CD4-positive, alpha-beta memory T cell (primary cell): Measurements from ENCODE around the gene EFCC1. TPM values are rescaled to one million over a fixed set of nuclear protein-coding genes. Genes with fewer than 3 reads are reported as not detected.
A peak's percentile ranks its signal among the peaks of the same experiment; 100 is the strongest.

Source experiments
- CTCF ChIA-PET: fragments of 350-600 bp; sonication (Branson Sonifier 250); formaldehyde crosslinking; loops from one replicate; lab custom pipeline; 2021; ENCODE audit warnings: inconsistent platforms; ENCODE audit not compliant: partially characterized antibody; lab: Charles Lee
- POLR2A ChIA-PET: fragments of 350-600 bp; sonication (Branson Sonifier 250); formaldehyde crosslinking; loops from one replicate; lab custom pipeline; 2021; ENCODE audit not compliant: partially characterized antibody; lab: Charles Lee
- DNase-seq, 5 donors: peaks; one replicate each; pipeline versions ENCODE4 v3.0.0 to v3.0.0-alpha.2; 2020 to 2022; ENCODE audit warnings: mixed read lengths in 1 of 5
- H3K27ac ChIP-seq: one replicate; pipeline ENCODE4 v1.7.0; 2013; ENCODE audit warnings: low read depth, low read length
- H3K27me3 ChIP-seq: 2 replicates; pipeline ENCODE4 v1.7.0; 2013; ENCODE audit warnings: mild to moderate bottlenecking, low read length, moderate library complexity; ENCODE audit not compliant: insufficient read depth
- H3K36me3 ChIP-seq: 2 replicates; pipeline ENCODE4 v1.7.0; 2013; ENCODE audit warnings: mild to moderate bottlenecking, low read length, moderate library complexity; ENCODE audit not compliant: insufficient read depth
- H3K4me1 ChIP-seq: 2 replicates; pipeline ENCODE4 v1.7.0; 2013; ENCODE audit warnings: mild to moderate bottlenecking, low read length, moderate library complexity; ENCODE audit not compliant: insufficient read depth
- H3K4me3 ChIP-seq, 2 donors: one replicate each; pipeline ENCODE4 v1.7.0; 2013; ENCODE audit warnings: low read length in 2 of 2, mild to moderate bottlenecking in 1 of 2
- H3K9me3 ChIP-seq, 2 donors: one replicate each; pipeline ENCODE4 v1.7.0; 2013; ENCODE audit warnings: low read length in 2 of 2, control low read depth in 1 of 2; ENCODE audit not compliant: control insufficient read depth in 1 of 2
- H3K27ac Mint-ChIP-seq, 7 donors: one replicate each; pipeline ENCODE4 v1.8.0; 2020 to 2021; ENCODE audit warnings: mixed read lengths in 7 of 7, mild to moderate bottlenecking in 6 of 7, inconsistent platforms in 3 of 7, moderate library complexity in 3 of 7
- H3K27me3 Mint-ChIP-seq, 2 donors: one replicate each; pipeline ENCODE4 v1.8.0; 2020 to 2021; ENCODE audit warnings: mixed read lengths in 2 of 2
- H3K36me3 Mint-ChIP-seq, 2 donors: one replicate each; pipeline ENCODE4 v1.8.0; 2020 to 2021; ENCODE audit warnings: mixed read lengths in 2 of 2, inconsistent platforms in 1 of 2, mild to moderate bottlenecking in 1 of 2
- H3K4me1 Mint-ChIP-seq, 4 donors: one replicate each; pipeline ENCODE4 v1.8.0; 2020 to 2021; ENCODE audit warnings: mixed read lengths in 4 of 4, mild to moderate bottlenecking in 1 of 4
- H3K4me3 Mint-ChIP-seq, 8 donors: one replicate each; pipeline ENCODE4 v1.8.0; 2020 to 2021; ENCODE audit warnings: mixed read lengths in 8 of 8, mild to moderate bottlenecking in 7 of 8, moderate library complexity in 6 of 8, inconsistent platforms in 3 of 8
- H3K9me3 Mint-ChIP-seq, 8 donors: one replicate each; pipeline ENCODE4 v1.8.0; 2020 to 2021; ENCODE audit warnings: mixed read lengths in 8 of 8, mild to moderate bottlenecking in 5 of 8, inconsistent platforms in 3 of 8, moderate library complexity in 1 of 8
- intact Hi-C: fragments of 100-400 bp; cut with micrococcal nuclease; formaldehyde crosslinking; loops from one replicate; pipeline ENCODE4 v1.15.1; 2023
- polyA plus RNA-seq, 2 donors: library from polyadenylated mRNA; unstranded; fragments of 300-500 nt; fragmentation: Illumina TruSeq; gene quantifications; one replicate each; pipeline ENCODE4 v1.2.3, GENCODE V29; 2021
- total RNA-seq, 2 experiments: library from RNA; stranded (reverse); gene quantifications; one replicate each; pipeline ENCODE4 v1.2.3, GENCODE V29; 2021

Gene EFCC1
- total and polyA plus RNA-seq, 4 experiments from 2014 or later = not detected

- peaks cover 9% of the 10 kb centered on the region for H3K4me1 ChIP-seq
These were observed 56.1 kb downstream of the EFCC1 start for GRCh38 chr3:129057249-129057648.

GRCh38 chr3:129058441-129059200 is 57.5 kb downstream of the EFCC1 start:
- peaks cover 7% of the 10 kb centered on the region for H3K4me1 ChIP-seq
- H3K4me3 ChIP-seq = no peak overlapping the region
- ChIA-PET POLR2A (interaction anchor here (1.1 kb wide), 1 partner anchor 43 kb away, joined by 3 read pairs; no protein-coding TSS in a partner anchor), CTCF (interaction anchor here (1.1 to 2.5 kb wide), 3 partner anchors 10 to 187 kb away, joined by 3 to 6 read pairs (median 4); no protein-coding TSS in a partner anchor)
- no peaks in the 10 kb centered on the region for H3K27me3 Mint-ChIP-seq
- no peak overlapping the region for H3K27ac ChIP-seq
- peak overlapping the region in 1 of 7 donors; percentile 7 for H3K27ac Mint-ChIP-seq
- no peaks in the 10 kb centered on the region for H3K9me3 Mint-ChIP-seq
- intact Hi-C loops = no loop called here
- H3K4me3 Mint-ChIP-seq = no peak overlapping the region
- peaks cover 3 to 11% (median 5%) of the 10 kb centered on the region in 4 donors for H3K4me1 Mint-ChIP-seq
- H3K9me3 ChIP-seq = no peaks in the 10 kb centered on the region
- no peaks in the 10 kb centered on the region for H3K36me3 Mint-ChIP-seq
- H3K36me3 ChIP-seq = no peaks in the 10 kb centered on the region
- DNase-seq = peak in 4 of 5 donors; percentile 18 to 35 (median 22)
- no peaks in the 10 kb centered on the region for H3K27me3 ChIP-seq

More at GRCh38 chr3:129057249-129057648, 56.1 kb downstream of the EFCC1 start:
- Mint-ChIP-seq H3K27me3 (no peaks in the 10 kb centered on the region), H3K4me3 (no peak overlapping the region), H3K27ac (peak overlapping the region in 4 of 7 donors; percentile 15 to 80 (median 32)), H3K9me3 (no peaks in the 10 kb centered on the region), H3K4me1 (peaks cover 6 to 17% (median 9%) of the 10 kb centered on the region in 4 donors), H3K36me3 (no peaks in the 10 kb centered on the region)
- no peaks in the 10 kb centered on the region for H3K9me3 ChIP-seq
- CTCF ChIA-PET = interaction anchor here (1.1 to 2.5 kb wide), 3 partner anchors 12 to 189 kb away, joined by 3 to 6 read pairs (median 4); no protein-coding TSS in a partner anchor
- no peaks in the 10 kb centered on the region for H3K27me3 ChIP-seq
- intact Hi-C loops = no loop called here
- DNase-seq = no peak
- no peaks in the 10 kb centered on the region for H3K36me3 ChIP-seq
- no peak overlapping the region for H3K4me3 ChIP-seq
- POLR2A ChIA-PET = interaction anchor here (1.1 kb wide), 1 partner anchor 41 kb away, joined by 3 read pairs; no protein-coding TSS in a partner anchor
- H3K27ac ChIP-seq = no peak overlapping the region

- Histone ChIP-seq H3K4me3 (no peak overlapping the region), H3K36me3 (no peaks in the 10 kb centered on the region), H3K4me1 (peaks cover 4% of the 10 kb centered on the region), H3K27ac (no peak overlapping the region), H3K9me3 (no peaks in the 10 kb centered on the region), H3K27me3 (no peaks in the 10 kb centered on the region)
- CTCF ChIA-PET = interaction anchor here (2.1 kb wide), 1 partner anchor 89 kb away, joined by 5 read pairs; no protein-coding TSS in a partner anchor
- no peak overlapping the region for H3K4me3 Mint-ChIP-seq
- H3K4me1 Mint-ChIP-seq = peaks cover 0 to 9% (median 3%) of the 10 kb centered on the region in 4 donors
- no peak for DNase-seq
- POLR2A ChIA-PET = no interaction called here
- H3K27ac Mint-ChIP-seq = no peak overlapping the region
- no peaks in the 10 kb centered on the region for H3K36me3 Mint-ChIP-seq
- no peaks in the 10 kb centered on the region for H3K27me3 Mint-ChIP-seq
- intact Hi-C loops = no loop called here
- H3K9me3 Mint-ChIP-seq = no peaks in the 10 kb centered on the region
These were observed 58.3 kb downstream of the EFCC1 start for GRCh38 chr3:129059311-129059958.

GRCh38 chr3:129060276-129061022 is 59.3 kb downstream of the EFCC1 start, which contains the start of gene GP9:
Gene GP9 (plus strand): TSS chr3:129060779. CDS start chr3:129061740, 961 bp downstream.
- H3K27ac Mint-ChIP-seq = no peak within 1 kb of the TSS
- Histone ChIP-seq H3K27me3 (no peaks in the 10 kb centered on the region), H3K27ac (no peak within 1 kb of the TSS), H3K4me3 (no peak within 1 kb of the TSS), H3K9me3 (no peaks in the 10 kb centered on the region), H3K4me1 (peaks cover 4% of the 10 kb centered on the region), H3K36me3 (no peaks in the 10 kb centered on the region)
- DNase-seq = no peak
- POLR2A ChIA-PET = no interaction called here
- peaks cover 0 to 9% (median 3%) of the 10 kb centered on the region in 4 donors for H3K4me1 Mint-ChIP-seq
- intact Hi-C loops = no loop called here
- CTCF ChIA-PET = interaction anchor here (0.7 to 2.1 kb wide), 2 partner anchors 90 to 185 kb away, joined by 3 to 5 read pairs; no protein-coding TSS in a partner anchor
- no peaks in the 10 kb centered on the region for H3K9me3 Mint-ChIP-seq
- no peak within 1 kb of the TSS for H3K4me3 Mint-ChIP-seq
- H3K27me3 Mint-ChIP-seq = no peaks in the 10 kb centered on the region
- no peaks in the 10 kb centered on the region for H3K36me3 Mint-ChIP-seq

GRCh38 chr3:129061023-129061887 is 60.2 kb downstream of the EFCC1 start:
- H3K4me3 Mint-ChIP-seq = no peak overlapping the region
- Histone ChIP-seq H3K9me3 (no peaks in the 10 kb centered on the region), H3K27ac (no peak overlapping the region), H3K4me3 (no peak overlapping the region), H3K27me3 (no peaks in the 10 kb centered on the region), H3K36me3 (no peaks in the 10 kb centered on the region), H3K4me1 (peaks cover 4% of the 10 kb centered on the region)
- H3K36me3 Mint-ChIP-seq = no peaks in the 10 kb centered on the region
- no peaks in the 10 kb centered on the region for H3K9me3 Mint-ChIP-seq
- ChIA-PET POLR2A (no interaction called here), CTCF (interaction anchor here (0.8 to 2.1 kb wide), 2 partner anchors 91 to 313 kb away, joined by 4 to 5 read pairs; no protein-coding TSS in a partner anchor)
- no peak for DNase-seq
- intact Hi-C loops = no loop called here
- no peaks in the 10 kb centered on the region for H3K27me3 Mint-ChIP-seq
- H3K4me1 Mint-ChIP-seq = peaks cover 0 to 9% (median 3%) of the 10 kb centered on the region in 4 donors
- no peak overlapping the region for H3K27ac Mint-ChIP-seq
